GM12891 (cell line): ENCODE measurements around the gene OSBPL5.

ENCODE experiments used
- PAX5 ChIP-seq: IDR thresholded peaks from 2 replicates; pipeline ENCODE4 v1.6.1; 2011; ENCODE audit warnings: low read length, moderate library complexity, mild to moderate bottlenecking; ENCODE audit not compliant: insufficient read depth, severe bottlenecking
- POLR2A ChIP-seq: IDR thresholded peaks from 2 replicates; pipeline ENCODE4 v1.6.1; 2011; ENCODE audit warnings: low read depth, low read length, control low read depth
- POLR2AphosphoS5 ChIP-seq: IDR thresholded peaks from 2 replicates; pipeline ENCODE4 v1.6.1; 2011; ENCODE audit warnings: low read depth, low read length, control low read depth
- POU2F2 ChIP-seq: IDR thresholded peaks from 2 replicates; pipeline ENCODE4 v1.6.1; 2011; ENCODE audit warnings: low read depth, mild to moderate bottlenecking, control low read depth, low read length, moderate library complexity
- SPI1 ChIP-seq: IDR thresholded peaks from 2 replicates; pipeline ENCODE4 v1.6.1; 2011; ENCODE audit warnings: low read depth, low read length, control low read depth
- TAF1 ChIP-seq: IDR thresholded peaks from 2 replicates; pipeline ENCODE4 v1.6.1; 2011; ENCODE audit warnings: low read depth, low read length, control low read depth

DNA sequence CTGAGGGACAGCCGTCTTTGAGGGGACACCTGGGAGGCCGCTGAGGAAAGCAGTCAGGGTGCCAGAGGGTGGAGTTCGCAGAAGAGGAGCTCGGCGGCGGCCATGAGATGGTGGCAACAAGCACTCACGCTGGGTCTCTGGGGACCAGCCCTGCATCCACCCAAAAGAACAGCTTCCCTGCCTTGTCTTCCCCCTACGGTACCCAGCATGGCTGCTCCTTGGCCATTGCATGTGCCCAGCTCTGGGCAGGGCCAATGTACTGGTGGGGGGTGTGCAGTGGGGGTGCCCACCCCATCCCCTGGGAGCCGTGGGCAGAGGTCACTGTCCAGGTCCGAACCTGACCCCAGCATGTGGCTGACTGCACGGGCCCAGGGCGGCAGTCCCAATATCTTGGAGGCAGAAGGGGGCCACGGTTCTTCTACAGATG, 42.3 kb downstream of the OSBPL5 start:
- no peak for TF ChIP-seq POLR2A
- no peak for TF ChIP-seq POLR2AphosphoS5
- TF ChIP-seq SPI1 = no peak
- no peak for TF ChIP-seq TAF1
- TF ChIP-seq POU2F2 = no peak
- TF ChIP-seq PAX5 = no peak
